HL-60/S4 treated with phorbol 12-myristate 13-acetate at 8.2 ng/mL for 4 days and 3 days (cell line): ENCODE measurements around the gene LRRC43.
"Not testable (repeated sequence)": the region's sequence is repeated elsewhere in the genome, so short reads cannot be mapped to it uniquely, and the experiment has no call there.

Experiments used
- in situ Hi-C: fragments of 300-500 bp; cut with MboI; formaldehyde crosslinking; loops from 2 replicates; pipeline ENCODE4 v1.15.0; 2022; ENCODE audit warnings: low sequenced_read_pairs

The LRRC43 gene

GRCh38 chr12:122190842-122191668 is 8.1 kb downstream of the LRRC43 start:
- in situ Hi-C loops: loop anchor here (10.0 kb wide), 1 partner anchor 136 kb away; no protein-coding TSS in a partner anchor

GRCh38 chr12:122192441-122192840 is 9.5 kb downstream of the LRRC43 start:
- in situ Hi-C loops: loop anchor here (10.0 kb wide), 1 partner anchor 138 kb away; no protein-coding TSS in a partner anchor

GRCh38 chr12:122194804-122195203 is 11.9 kb downstream of the LRRC43 start:
- in situ Hi-C loops: loop anchor here (10.0 kb wide), 1 partner anchor 140 kb away; no protein-coding TSS in a partner anchor

- in situ Hi-C loops: loop anchor here (10.0 kb wide), 1 partner anchor 141 kb away; no protein-coding TSS in a partner anchor
Measured at GRCh38 chr12:122195405-122195804, 12.5 kb downstream of the LRRC43 start.

GRCh38 chr12:122197612-122197966 is 14.7 kb downstream of the LRRC43 start:
- in situ Hi-C loops: loop anchor here (10.0 kb wide), 1 partner anchor 143 kb away; no protein-coding TSS in a partner anchor

GRCh38 chr12:122199484-122200355 is 16.8 kb downstream of the LRRC43 start:
- in situ Hi-C loops: loop anchor here (10.0 kb wide), 1 partner anchor 145 kb away; no protein-coding TSS in a partner anchor

GRCh38 chr12:122200541-122201175 is 17.7 kb downstream of the LRRC43 start:
- in situ Hi-C loops: no loop called here

- in situ Hi-C loops: no loop called here
Measured at GRCh38 chr12:122201381-122201780, 18.5 kb downstream of the LRRC43 start.

GRCh38 chr12:122202017-122202416 is 19.1 kb downstream of the LRRC43 start:
- in situ Hi-C loops: no loop called here

GRCh38 chr12:122202811-122203210 is 19.9 kb downstream of the LRRC43 start:
- in situ Hi-C loops: not testable (repeated sequence)

- in situ Hi-C loops: no loop called here
Measured at GRCh38 chr12:122203301-122204166, 20.6 kb downstream of the LRRC43 start, which contains the start of gene B3GNT4. B3GNT4 (plus strand) TSS chr12:122203709; CDS start chr12:122204619, 910 bp downstream.

GRCh38 chr12:122204167-122205052 is 21.5 kb downstream of the LRRC43 start:
- in situ Hi-C loops: no loop called here

GRCh38 chr12:122205053-122205925 is 22.4 kb downstream of the LRRC43 start:
- in situ Hi-C loops: no loop called here

GRCh38 chr12:122206111-122206881 is 23.4 kb downstream of the LRRC43 start:
- in situ Hi-C loops: no loop called here

- in situ Hi-C loops: no loop called here
Measured at GRCh38 chr12:122206976-122207375, 24.1 kb downstream of the LRRC43 start.

- in situ Hi-C loops: no loop called here
Measured at GRCh38 chr12:122207391-122207790, 24.5 kb downstream of the LRRC43 start.
